HG02678 (cell line): ENCODE results near the gene CHRM1.

Source experiments
- ATAC-seq: cut with Tn5 transposase; IDR thresholded peaks from one replicate; pipeline ENCODE4 v1.9.1; 2021; ENCODE audit warnings: mild to moderate bottlenecking, moderate library complexity; ENCODE audit not compliant: unreplicated experiment

Gene CHRM1

GRCh38 chr11:62925745-62926679 is 4.8 kb upstream of the CHRM1 start:
- ATAC-seq: no peak

- ATAC-seq: no peak
Observed at GRCh38 chr11:62925308-62925707, 4.1 kb upstream of the CHRM1 start.

- no peak for ATAC-seq
Observed at GRCh38 chr11:62923601-62924411, 2.6 kb upstream of the CHRM1 start.

GRCh38 chr11:62922653-62923431 is 1.7 kb upstream of the CHRM1 start:
- no peak for ATAC-seq

- no peak for ATAC-seq
Observed at GRCh38 chr11:62922189-62922589, 1.0 kb upstream of the CHRM1 start.

- no peak for ATAC-seq
Observed at GRCh38 chr11:62921573-62922188, 518 bp upstream of the CHRM1 start.

- no peak for ATAC-seq
Observed at GRCh38 chr11:62919898-62920640, 1.1 kb downstream of the CHRM1 start.

GRCh38 chr11:62919476-62919875 is 1.7 kb downstream of the CHRM1 start:
- no peak for ATAC-seq

GRCh38 chr11:62918531-62918930 is 2.6 kb downstream of the CHRM1 start:
- no peak for ATAC-seq

- no peak for ATAC-seq
Observed at GRCh38 chr11:62917906-62918502, 3.2 kb downstream of the CHRM1 start.

- no peak for ATAC-seq
Observed at GRCh38 chr11:62914416-62914815, 6.7 kb downstream of the CHRM1 start.

GRCh38 chr11:62912268-62912667 is 8.9 kb downstream of the CHRM1 start:
- ATAC-seq: no peak

- ATAC-seq: no peak
Observed at GRCh38 chr11:62911137-62912130, 9.7 kb downstream of the CHRM1 start.

- no peak for ATAC-seq
Observed at GRCh38 chr11:62910141-62910882, 10.9 kb downstream of the CHRM1 start.

- ATAC-seq: no peak
Observed at GRCh38 chr11:62909107-62909894, 11.9 kb downstream of the CHRM1 start.

- ATAC-seq: no peak
Observed at GRCh38 chr11:62908468-62909072, 12.6 kb downstream of the CHRM1 start.
